Stimulated activated naive CD8-positive, alpha-beta T cell treated with anti-CD3 and anti-CD28 coated beads, Interleukin-15, amount 100 ng/mL, for 72 hours (primary cell): ENCODE measurements around the gene SLC6A17.

Source experiments
- ATAC-seq: fragments of 150-1000 bp; cut with Tn5 transposase; 2 replicates; pipeline ENCODE4 v1.10.0; 2021; ENCODE audit warnings: mild to moderate bottlenecking, moderate library complexity
- DNase-seq, 2 donors: peaks; one replicate each; pipeline ENCODE4 v3.0.0; 2021 to 2022
- H3K27ac Mint-ChIP-seq, 2 donors: one replicate each; pipeline ENCODE4 v1.8.0; 2022; ENCODE audit warnings: mild to moderate bottlenecking in 2 of 2, mixed read lengths in 2 of 2, moderate library complexity in 2 of 2
- H3K27me3 Mint-ChIP-seq: one replicate; pipeline ENCODE4 v1.8.0; 2022; ENCODE audit warnings: mixed read lengths
- H3K4me1 Mint-ChIP-seq: one replicate; pipeline ENCODE4 v1.8.0; 2022; ENCODE audit warnings: mild to moderate bottlenecking, mixed read lengths
- H3K4me3 Mint-ChIP-seq, 2 donors: one replicate each; pipeline ENCODE4 v1.8.0; 2022; ENCODE audit warnings: mild to moderate bottlenecking in 2 of 2, mixed read lengths in 2 of 2, moderate library complexity in 1 of 2
- H3K9me3 Mint-ChIP-seq, 2 donors: one replicate each; pipeline ENCODE4 v1.8.0; 2022; ENCODE audit warnings: mixed read lengths in 2 of 2

Gene SLC6A17

GRCh38 chr1:110183642-110184167 lies 33.4 kb downstream of the SLC6A17 start:
- Mint-ChIP-seq H3K27me3 (peaks cover 2% of the 10 kb centered on the region), H3K4me1 (no peaks in the 10 kb centered on the region), H3K4me3 (no peak overlapping the region), H3K27ac (no peak overlapping the region), H3K9me3 (no peaks in the 10 kb centered on the region)
- DNase-seq (no peak), ATAC-seq (no peak)

GRCh38 chr1:110184446-110184845 lies 34.2 kb downstream of the SLC6A17 start:
- Mint-ChIP-seq H3K4me1 (no peaks in the 10 kb centered on the region), H3K27ac (no peak overlapping the region), H3K27me3 (peaks cover 10% of the 10 kb centered on the region), H3K4me3 (no peak overlapping the region), H3K9me3 (no peaks in the 10 kb centered on the region)
- DNase-seq = no peak
- no peak for ATAC-seq

- H3K27me3 Mint-ChIP-seq = peaks cover 11% of the 10 kb centered on the region
Observed at GRCh38 chr1:110185181-110185580, 34.9 kb downstream of the SLC6A17 start.

GRCh38 chr1:110186558-110186957 lies 36.3 kb downstream of the SLC6A17 start:
- Mint-ChIP-seq H3K4me3 (no peak overlapping the region), H3K27me3 (peaks cover 11% of the 10 kb centered on the region), H3K4me1 (peaks cover 7% of the 10 kb centered on the region), H3K27ac (no peak overlapping the region), H3K9me3 (no peaks in the 10 kb centered on the region)
- ATAC-seq (no peak), DNase-seq (no peak)

More at GRCh38 chr1:110185181-110185580, 34.9 kb downstream of the SLC6A17 start:
- Mint-ChIP-seq H3K27ac (no peak overlapping the region), H3K4me3 (no peak overlapping the region), H3K4me1 (no peaks in the 10 kb centered on the region), H3K9me3 (no peaks in the 10 kb centered on the region)
- ATAC-seq = no peak
- no peak for DNase-seq

GRCh38 chr1:110187139-110187890 lies 37.0 kb downstream of the SLC6A17 start:
- Mint-ChIP-seq H3K4me1 (peaks cover 7% of the 10 kb centered on the region), H3K27me3 (peaks cover 11% of the 10 kb centered on the region), H3K9me3 (no peaks in the 10 kb centered on the region), H3K27ac (no peak overlapping the region), H3K4me3 (no peak overlapping the region)
- DNase-seq (no peak), ATAC-seq (no peak)

GRCh38 chr1:110188035-110188618 lies 37.8 kb downstream of the SLC6A17 start:
- Mint-ChIP-seq H3K27ac (no peak overlapping the region), H3K4me1 (peaks cover 7% of the 10 kb centered on the region), H3K4me3 (no peak overlapping the region), H3K9me3 (no peaks in the 10 kb centered on the region), H3K27me3 (peaks cover 11% of the 10 kb centered on the region)
- DNase-seq (no peak), ATAC-seq (no peak)

- Mint-ChIP-seq H3K27me3 (peaks cover 11% of the 10 kb centered on the region), H3K4me1 (peaks cover 7% of the 10 kb centered on the region), H3K27ac (no peak overlapping the region), H3K9me3 (no peaks in the 10 kb centered on the region), H3K4me3 (no peak overlapping the region)
- no peak for ATAC-seq
- DNase-seq = no peak
Observed at GRCh38 chr1:110189181-110189580, 38.9 kb downstream of the SLC6A17 start.

GRCh38 chr1:110190282-110190929 lies 40.1 kb downstream of the SLC6A17 start:
- Mint-ChIP-seq H3K27me3 (peaks cover 11% of the 10 kb centered on the region), H3K4me1 (peaks cover 7% of the 10 kb centered on the region), H3K4me3 (no peak overlapping the region), H3K9me3 (no peaks in the 10 kb centered on the region), H3K27ac (no peak overlapping the region)
- DNase-seq = no peak
- peak; percentile 48 for ATAC-seq

GRCh38 chr1:110192541-110192940 lies 42.2 kb downstream of the SLC6A17 start:
- Mint-ChIP-seq H3K27me3 (peaks cover 11% of the 10 kb centered on the region), H3K4me1 (peaks cover 12% of the 10 kb centered on the region), H3K27ac (no peak overlapping the region), H3K9me3 (no peaks in the 10 kb centered on the region), H3K4me3 (no peak overlapping the region)
- no peak for ATAC-seq
- no peak for DNase-seq

GRCh38 chr1:110195196-110195595 lies 44.9 kb downstream of the SLC6A17 start:
- Mint-ChIP-seq H3K27ac (no peak overlapping the region), H3K9me3 (no peaks in the 10 kb centered on the region), H3K27me3 (no peaks in the 10 kb centered on the region), H3K4me3 (no peak overlapping the region), H3K4me1 (peaks cover 12% of the 10 kb centered on the region)
- DNase-seq = no peak
- no peak for ATAC-seq

GRCh38 chr1:110196917-110197765 lies 46.8 kb downstream of the SLC6A17 start:
- Mint-ChIP-seq H3K27me3 (no peaks in the 10 kb centered on the region), H3K27ac (no peak overlapping the region), H3K4me3 (no peak overlapping the region), H3K9me3 (no peaks in the 10 kb centered on the region), H3K4me1 (peaks cover 6% of the 10 kb centered on the region)
- peak; percentile 55 to 60 for DNase-seq
- ATAC-seq = peak; percentile 86

GRCh38 chr1:110197905-110198629 lies 47.8 kb downstream of the SLC6A17 start:
- ATAC-seq (no peak), DNase-seq (no peak)
- H3K4me3 Mint-ChIP-seq = no peak overlapping the region
- H3K27me3 Mint-ChIP-seq = no peaks in the 10 kb centered on the region
- no peak overlapping the region for H3K27ac Mint-ChIP-seq
- H3K4me1 Mint-ChIP-seq = peaks cover 11% of the 10 kb centered on the region
- H3K9me3 Mint-ChIP-seq = no peaks in the 10 kb centered on the region

- Mint-ChIP-seq H3K27ac (no peak overlapping the region), H3K9me3 (no peaks in the 10 kb centered on the region), H3K4me1 (peaks cover 17% of the 10 kb centered on the region), H3K4me3 (no peak overlapping the region), H3K27me3 (no peaks in the 10 kb centered on the region)
- no peak for DNase-seq
- no peak for ATAC-seq
Observed at GRCh38 chr1:110198746-110199145, 48.5 kb downstream of the SLC6A17 start.

GRCh38 chr1:110200190-110200589 lies 49.9 kb downstream of the SLC6A17 start:
- Mint-ChIP-seq H3K27me3 (no peaks in the 10 kb centered on the region), H3K27ac (no peak overlapping the region), H3K9me3 (no peaks in the 10 kb centered on the region), H3K4me1 (peaks cover 20% of the 10 kb centered on the region), H3K4me3 (no peak overlapping the region)
- ATAC-seq (no peak), DNase-seq (no peak)

- no peak overlapping the region for H3K27ac Mint-ChIP-seq
- peaks cover 20% of the 10 kb centered on the region for H3K4me1 Mint-ChIP-seq
- ATAC-seq (no peak), DNase-seq (no peak)
- no peak overlapping the region for H3K4me3 Mint-ChIP-seq
- no peaks in the 10 kb centered on the region for H3K9me3 Mint-ChIP-seq
- no peaks in the 10 kb centered on the region for H3K27me3 Mint-ChIP-seq
Observed at GRCh38 chr1:110200666-110201065, 50.4 kb downstream of the SLC6A17 start.
